ENCODE measurements around the gene TEX51. TPM values are rescaled to one million over a fixed set of nuclear protein-coding genes. Genes with fewer than 3 reads are reported as not detected.

The TEX51 gene
- polyA plus RNA-seq, 1 of the 3 experiments (the other 2 are of a cell fraction), result not detected

- 34% methylated on average over 5 of the region's 7 CpGs for WGBS (ENCODE audit: low lambda C conversion rate)
- no peak overlapping the region for H3K27ac ChIP-seq (ENCODE audit: low read depth in 2 of 2, low read length in 1 of 2)
- no peak for TF ChIP-seq TEAD4 (IDR thresholded peaks at IDR 0.05; ENCODE audit: borderline replicate concordance, insufficient read depth)
- TF ChIP-seq JUND (IDR thresholded peaks at IDR 0.05), result no peak
- no peak for TF ChIP-seq TAF1 (IDR thresholded peaks at IDR 0.05; ENCODE audit: borderline replicate concordance, low read depth, low read length)
- TF ChIP-seq FOSL2 (IDR thresholded peaks at IDR 0.05; ENCODE audit: borderline replicate concordance, low read depth), result no peak
- TF ChIP-seq, protein P1, sequence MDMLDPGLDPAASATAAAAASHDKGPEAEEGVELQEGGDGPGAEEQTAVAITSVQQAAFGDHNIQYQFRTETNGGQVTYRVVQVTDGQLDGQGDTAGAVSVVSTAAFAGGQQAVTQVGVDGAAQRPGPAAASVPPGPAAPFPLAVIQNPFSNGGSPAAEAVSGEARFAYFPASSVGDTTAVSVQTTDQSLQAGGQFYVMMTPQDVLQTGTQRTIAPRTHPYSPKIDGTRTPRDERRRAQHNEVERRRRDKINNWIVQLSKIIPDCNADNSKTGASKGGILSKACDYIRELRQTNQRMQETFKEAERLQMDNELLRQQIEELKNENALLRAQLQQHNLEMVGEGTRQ (IDR thresholded peaks at IDR 0.05; ENCODE audit: borderline replicate concordance, low read depth, low read length), result no peak
- TF ChIP-seq EP300 (IDR thresholded peaks at IDR 0.05; ENCODE audit: borderline replicate concordance in 1 of 2, low read depth in 1 of 2, low read length in 1 of 2), result no peak
- TF ChIP-seq, protein P2, sequence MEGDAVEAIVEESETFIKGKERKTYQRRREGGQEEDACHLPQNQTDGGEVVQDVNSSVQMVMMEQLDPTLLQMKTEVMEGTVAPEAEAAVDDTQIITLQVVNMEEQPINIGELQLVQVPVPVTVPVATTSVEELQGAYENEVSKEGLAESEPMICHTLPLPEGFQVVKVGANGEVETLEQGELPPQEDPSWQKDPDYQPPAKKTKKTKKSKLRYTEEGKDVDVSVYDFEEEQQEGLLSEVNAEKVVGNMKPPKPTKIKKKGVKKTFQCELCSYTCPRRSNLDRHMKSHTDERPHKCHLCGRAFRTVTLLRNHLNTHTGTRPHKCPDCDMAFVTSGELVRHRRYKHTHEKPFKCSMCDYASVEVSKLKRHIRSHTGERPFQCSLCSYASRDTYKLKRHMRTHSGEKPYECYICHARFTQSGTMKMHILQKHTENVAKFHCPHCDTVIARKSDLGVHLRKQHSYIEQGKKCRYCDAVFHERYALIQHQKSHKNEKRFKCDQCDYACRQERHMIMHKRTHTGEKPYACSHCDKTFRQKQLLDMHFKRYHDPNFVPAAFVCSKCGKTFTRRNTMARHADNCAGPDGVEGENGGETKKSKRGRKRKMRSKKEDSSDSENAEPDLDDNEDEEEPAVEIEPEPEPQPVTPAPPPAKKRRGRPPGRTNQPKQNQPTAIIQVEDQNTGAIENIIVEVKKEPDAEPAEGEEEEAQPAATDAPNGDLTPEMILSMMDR (IDR thresholded peaks at IDR 0.05), result no peak
- no peak for TF ChIP-seq PBX3 (IDR thresholded peaks at IDR 0.05)
- TF ChIP-seq MAX (IDR thresholded peaks at IDR 0.05; ENCODE audit: low read depth), result no peak
- TF ChIP-seq RCOR1 (IDR thresholded peaks at IDR 0.05; ENCODE audit: low read length), result no peak
- TF ChIP-seq ELF1 (IDR thresholded peaks at IDR 0.05), result no peak
- H3K9me3 ChIP-seq, result no peaks in the 10 kb centered on the region
- POLR2A ChIA-PET, result no interaction called here
- no peaks in the 10 kb centered on the region for H3K36me3 ChIP-seq (replicated peaks in 1 of 2; ENCODE audit: control insufficient read depth in 1 of 2, insufficient read depth in 2 of 2, low read length in 1 of 2)
- no peaks in the 10 kb centered on the region for H3K79me2 ChIP-seq (ENCODE audit: insufficient read depth)
- no peaks in the 10 kb centered on the region for H3F3A ChIP-seq (replicated peaks; ENCODE audit: insufficient read depth)
- no peak overlapping the region for H3K9ac ChIP-seq
- no peak overlapping the region for H2AFZ ChIP-seq (ENCODE audit: low read depth)
- H3K9me2 ChIP-seq, result no peaks in the 10 kb centered on the region
- no peaks in the 10 kb centered on the region for H4K20me1 ChIP-seq (ENCODE audit: insufficient read depth)
- H3K4me1 ChIP-seq (ENCODE audit: control insufficient read depth in 1 of 2, insufficient read depth in 2 of 2, low read depth in 1 of 2, low read length in 1 of 2), result no peaks in the 10 kb centered on the region
- no peak overlapping the region for H3K4me3 ChIP-seq (ENCODE audit: low read depth in 2 of 2, low read length in 1 of 2)
- H3K4me2 ChIP-seq, result no peak overlapping the region
- no peak for DNase-seq
- no peaks in the 10 kb centered on the region for H3K27me3 ChIP-seq (ENCODE audit: insufficient read depth)
- CTCF ChIA-PET, result no interaction called here
Observed at GRCh38 chr2:126880324-126880723, 18.4 kb upstream of the TEX51 start.

DNA sequence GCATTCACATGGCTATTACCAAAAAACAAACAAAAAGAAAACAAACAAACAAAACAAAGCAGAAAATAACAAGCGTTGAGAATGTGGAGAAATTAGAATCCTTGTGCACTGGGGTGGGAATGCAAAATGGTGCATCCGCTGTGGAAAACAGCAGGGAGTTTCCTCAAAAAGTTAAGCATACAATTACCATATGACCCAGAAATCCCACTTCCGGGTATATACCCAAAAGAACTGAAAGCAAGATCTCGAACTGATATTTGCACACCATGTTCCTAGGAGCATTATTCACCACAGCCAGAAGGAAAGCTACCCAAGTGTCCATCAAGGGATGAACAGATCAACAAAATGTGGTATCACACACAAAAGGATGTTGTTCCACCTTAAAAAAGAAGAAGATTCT, 17.9 kb upstream of the TEX51 start:
- 48% methylated on average over 4 of the region's 4 CpGs for WGBS (ENCODE audit: low lambda C conversion rate)
- POLR2A ChIA-PET, result no interaction called here

More for the DNA sequence above, 17.9 kb upstream of the TEX51 start:
- no peaks in the 10 kb centered on the region for H3K36me3 ChIP-seq (replicated peaks in 1 of 2; ENCODE audit: control insufficient read depth in 1 of 2, insufficient read depth in 2 of 2, low read length in 1 of 2)
- no peak overlapping the region for H3K27ac ChIP-seq (ENCODE audit: low read depth in 2 of 2, low read length in 1 of 2)
- no peak for DNase-seq
- H3F3A ChIP-seq (replicated peaks; ENCODE audit: insufficient read depth), result no peaks in the 10 kb centered on the region
- H3K9me3 ChIP-seq, result no peaks in the 10 kb centered on the region
- H3K9ac ChIP-seq, result no peak overlapping the region
- CTCF ChIA-PET, result interaction anchor here (1.2 kb wide), 1 partner anchor 16 kb away, joined by 3 read pairs; no protein-coding TSS in a partner anchor
- no peaks in the 10 kb centered on the region for H3K9me2 ChIP-seq
- no peak overlapping the region for H3K4me3 ChIP-seq (ENCODE audit: low read depth in 2 of 2, low read length in 1 of 2)
- no peaks in the 10 kb centered on the region for H3K4me1 ChIP-seq (ENCODE audit: control insufficient read depth in 1 of 2, insufficient read depth in 2 of 2, low read depth in 1 of 2, low read length in 1 of 2)
- H4K20me1 ChIP-seq (ENCODE audit: insufficient read depth), result no peaks in the 10 kb centered on the region
- H3K79me2 ChIP-seq (ENCODE audit: insufficient read depth), result no peaks in the 10 kb centered on the region
- H2AFZ ChIP-seq (ENCODE audit: low read depth), result no peak overlapping the region
- TF ChIP-seq CHD2 (IDR thresholded peaks at IDR 0.05; ENCODE audit: low read length, partially characterized antibody) (no peak), FOXM1 (IDR thresholded peaks at IDR 0.05; ENCODE audit: low read depth) (no peak), RAD21 (IDR thresholded peaks at IDR 0.05; ENCODE audit: low read length) (no peak), RCOR1 (IDR thresholded peaks at IDR 0.05; ENCODE audit: low read length) (no peak), USF1 (IDR thresholded peaks at IDR 0.05; ENCODE audit: borderline replicate concordance, low read depth) (no peak), MEF2A (IDR thresholded peaks at IDR 0.05; ENCODE audit: borderline replicate concordance, low read depth) (no peak), NRF1 (IDR thresholded peaks at IDR 0.05; ENCODE audit: low read depth, low read length) (no peak), RFX5 (IDR thresholded peaks at IDR 0.05; ENCODE audit: low read length) (no peak), MXI1 (IDR thresholded peaks at IDR 0.05; ENCODE audit: low read depth, low read length) (no peak), FOXJ3 (CRISPR knock-in tag; IDR thresholded peaks at IDR 0.05) (no peak), RXRA (IDR thresholded peaks at IDR 0.05; ENCODE audit: borderline replicate concordance, low read depth) (no peak), SMC3 (IDR thresholded peaks at IDR 0.05; ENCODE audit: low read depth, low read length) (no peak), POLR2AphosphoS5 (IDR thresholded peaks at IDR 0.05; ENCODE audit: low read depth, low read length) (no peak), TEAD4 (IDR thresholded peaks at IDR 0.05; ENCODE audit: borderline replicate concordance, insufficient read depth) (no peak)
- TF ChIP-seq, protein P1 (IDR thresholded peaks at IDR 0.05; ENCODE audit: borderline replicate concordance, low read depth, low read length), result no peak
- no peak overlapping the region for H3K4me2 ChIP-seq
- no peaks in the 10 kb centered on the region for H3K27me3 ChIP-seq (ENCODE audit: insufficient read depth)

Data from SK-N-SH (cell line).